Measurements from ENCODE around the gene GALNT13. TPM values are rescaled to one million over a fixed set of nuclear protein-coding genes. Genes with fewer than 3 reads are reported as not detected.

Gene GALNT13
- 28.4 TPM for total RNA-seq

GRCh38 chr2:153871231-153872221 lies at the start of gene GALNT13:
TSS of gene GALNT13 (plus strand) at chr2:153871922.
- DNase-seq, result peak; percentile 87

GRCh38 chr2:153823880-153824279 lies 47.8 kb upstream of the GALNT13 start:
- no peak for DNase-seq

GRCh38 chr2:153828335-153828734 lies 43.4 kb upstream of the GALNT13 start:
- no peak for DNase-seq

GRCh38 chr2:153834662-153835061 lies 37.1 kb upstream of the GALNT13 start:
- DNase-seq, result no peak

GRCh38 chr2:153858250-153858649 lies 13.5 kb upstream of the GALNT13 start:
- no peak for DNase-seq

- no peak for DNase-seq
Observed at GRCh38 chr2:153864022-153864421, 7.7 kb upstream of the GALNT13 start.

GRCh38 chr2:153866595-153866994 lies 5.1 kb upstream of the GALNT13 start:
- DNase-seq, result no peak

- DNase-seq, result no peak
Observed at GRCh38 chr2:153870308-153870707, 1.4 kb upstream of the GALNT13 start.

- no peak for DNase-seq
Observed at GRCh38 chr2:153872311-153873051, 759 bp downstream of the GALNT13 start.

GRCh38 chr2:153873052-153874048 lies 1.6 kb downstream of the GALNT13 start:
- DNase-seq, result peak; percentile 30

- DNase-seq, result no peak
Observed at GRCh38 chr2:153875801-153876466, 4.2 kb downstream of the GALNT13 start.

GRCh38 chr2:153880926-153881325 lies 9.2 kb downstream of the GALNT13 start:
- DNase-seq, result no peak

- DNase-seq, result no peak
Observed at GRCh38 chr2:153886833-153887232, 15.1 kb downstream of the GALNT13 start.

- DNase-seq, result no peak
Observed at GRCh38 chr2:153890576-153890975, 18.9 kb downstream of the GALNT13 start.

- DNase-seq, result no peak
Observed at GRCh38 chr2:153891051-153891450, 19.3 kb downstream of the GALNT13 start.

GRCh38 chr2:153912798-153913396 lies 41.2 kb downstream of the GALNT13 start:
- DNase-seq, result no peak

GRCh38 chr2:153917570-153917969 lies 45.8 kb downstream of the GALNT13 start:
- DNase-seq, result no peak

- no peak for DNase-seq
Observed at GRCh38 chr2:153935511-153935910, 63.8 kb downstream of the GALNT13 start.

- no peak for DNase-seq
Observed at GRCh38 chr2:153939124-153939796, 67.5 kb downstream of the GALNT13 start.

GRCh38 chr2:153940511-153940910 lies 68.8 kb downstream of the GALNT13 start:
- no peak for DNase-seq
